Measurements from ENCODE around the gene TWIST1.
A peak's percentile ranks its signal among the peaks of the same experiment; 100 is the strongest.

The TWIST1 gene

DNA sequence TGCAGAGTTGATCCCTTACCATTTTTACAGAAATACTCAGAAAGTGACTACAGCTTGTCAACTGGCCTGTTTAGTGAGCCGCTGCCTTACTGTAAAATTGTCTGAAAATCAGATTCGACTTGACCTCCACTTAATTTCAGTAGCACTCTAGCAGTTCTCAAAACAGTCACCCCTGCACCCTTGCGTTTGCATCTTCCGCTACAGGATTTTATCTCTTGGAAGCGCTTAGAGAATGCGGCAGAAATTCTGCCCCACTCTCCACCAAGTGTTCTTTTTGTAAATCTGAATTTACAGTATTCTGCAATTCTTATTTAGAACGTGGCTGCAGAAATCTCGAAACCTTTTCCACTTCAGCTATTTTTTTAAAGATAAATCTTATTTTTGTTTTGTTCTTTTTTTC, 1.9 kb upstream of the TWIST1 start:
- DNase-seq (ENCODE audit: low spot score) = no peak
- no peak overlapping the region for H3K27ac ChIP-seq
- H3K4me3 ChIP-seq = no peak overlapping the region
- TF ChIP-seq, protein P1, sequence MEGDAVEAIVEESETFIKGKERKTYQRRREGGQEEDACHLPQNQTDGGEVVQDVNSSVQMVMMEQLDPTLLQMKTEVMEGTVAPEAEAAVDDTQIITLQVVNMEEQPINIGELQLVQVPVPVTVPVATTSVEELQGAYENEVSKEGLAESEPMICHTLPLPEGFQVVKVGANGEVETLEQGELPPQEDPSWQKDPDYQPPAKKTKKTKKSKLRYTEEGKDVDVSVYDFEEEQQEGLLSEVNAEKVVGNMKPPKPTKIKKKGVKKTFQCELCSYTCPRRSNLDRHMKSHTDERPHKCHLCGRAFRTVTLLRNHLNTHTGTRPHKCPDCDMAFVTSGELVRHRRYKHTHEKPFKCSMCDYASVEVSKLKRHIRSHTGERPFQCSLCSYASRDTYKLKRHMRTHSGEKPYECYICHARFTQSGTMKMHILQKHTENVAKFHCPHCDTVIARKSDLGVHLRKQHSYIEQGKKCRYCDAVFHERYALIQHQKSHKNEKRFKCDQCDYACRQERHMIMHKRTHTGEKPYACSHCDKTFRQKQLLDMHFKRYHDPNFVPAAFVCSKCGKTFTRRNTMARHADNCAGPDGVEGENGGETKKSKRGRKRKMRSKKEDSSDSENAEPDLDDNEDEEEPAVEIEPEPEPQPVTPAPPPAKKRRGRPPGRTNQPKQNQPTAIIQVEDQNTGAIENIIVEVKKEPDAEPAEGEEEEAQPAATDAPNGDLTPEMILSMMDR (IDR thresholded peaks at IDR 0.05) = no peak

DNA sequence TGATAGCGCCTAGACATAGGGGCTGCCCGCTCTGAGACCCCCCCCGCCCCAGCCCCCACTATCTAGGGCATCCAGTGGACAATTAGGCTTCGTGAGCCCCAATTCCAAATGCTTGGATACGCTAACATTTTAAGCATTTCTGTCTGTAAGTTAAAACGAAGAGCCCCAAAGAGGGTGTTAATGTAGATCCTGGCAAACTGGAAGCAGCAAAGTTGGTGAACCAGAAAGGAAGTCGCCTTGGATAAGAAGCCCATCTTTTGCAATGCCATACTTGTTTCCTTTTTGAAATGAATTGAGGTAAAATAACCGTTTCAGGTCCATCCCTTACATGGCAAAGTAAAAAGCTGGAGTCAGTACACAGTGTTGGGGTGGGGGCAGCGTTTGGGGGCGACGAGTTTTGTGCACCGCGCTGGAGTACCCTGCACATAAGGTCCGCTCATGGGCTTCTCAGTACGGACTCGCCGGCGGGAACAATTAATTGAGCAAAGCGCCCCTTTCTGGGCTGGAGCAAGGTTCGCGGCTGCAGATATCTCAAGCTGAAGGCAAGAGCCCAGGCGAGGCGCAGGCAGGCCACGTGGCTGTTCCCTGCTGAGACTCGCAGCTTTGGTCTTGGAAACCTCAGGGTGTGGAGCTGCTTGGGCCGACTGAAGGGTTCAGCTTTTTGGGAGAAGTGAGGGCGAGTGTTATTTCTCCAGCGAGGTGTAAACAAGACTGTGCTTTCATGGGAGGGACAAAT, 1.4 kb upstream of the TWIST1 start:
- H3K27ac ChIP-seq = peak overlapping the region in 1 of 2 donors; percentile 80
- TF ChIP-seq, protein P1 (IDR thresholded peaks at IDR 0.05) = no peak
- no peak for DNase-seq (ENCODE audit: low spot score)

DNA sequence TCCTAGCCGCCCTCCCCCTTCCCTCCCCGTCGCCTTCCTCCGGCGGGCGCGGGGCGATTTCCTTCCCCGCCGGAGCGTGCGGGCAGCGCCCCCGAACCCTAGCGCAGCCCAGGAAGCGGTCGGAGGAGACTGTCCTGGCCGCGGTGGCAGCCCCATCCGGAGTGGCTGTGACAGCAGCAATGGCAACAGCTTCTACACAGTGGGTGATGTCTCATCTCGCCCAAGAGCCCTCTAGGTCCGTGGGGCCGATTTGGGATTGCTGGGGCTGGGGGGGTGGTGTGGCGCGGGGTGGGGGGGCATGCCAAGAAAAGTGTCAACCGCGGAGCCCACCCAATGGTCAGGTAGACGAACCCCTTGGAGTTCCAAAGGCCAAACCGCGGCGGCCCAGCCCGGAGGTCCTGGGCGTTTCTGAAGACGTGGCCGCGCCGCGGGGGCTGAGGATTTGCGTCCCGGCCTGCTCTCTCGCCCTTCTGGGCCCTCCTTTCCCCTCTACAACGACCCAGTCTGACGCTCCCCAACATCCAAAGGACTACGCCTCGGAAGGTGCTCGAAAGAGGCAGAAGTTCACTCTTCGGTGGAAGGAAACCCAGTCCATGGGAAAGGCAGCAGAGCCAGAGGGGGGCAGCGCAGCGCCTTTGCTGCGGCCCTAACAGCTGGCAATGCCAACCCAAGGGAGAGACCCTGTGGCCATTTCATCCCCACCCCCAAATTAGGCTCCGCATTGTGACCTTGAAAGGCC, 603 bp upstream of the TWIST1 start:
- TF ChIP-seq, protein P1 (IDR thresholded peaks at IDR 0.05) = no peak
- Histone ChIP-seq H3K27ac (peak overlapping the region; percentile 49 to 80), H3K4me3 (peak overlapping the region; percentile 83)
- DNase-seq (ENCODE audit: low spot score) = no peak

More for the DNA sequence above, 1.4 kb upstream of the TWIST1 start:
- peak overlapping the region; percentile 83 for H3K4me3 ChIP-seq

- H3K27ac ChIP-seq = peak overlapping the region; percentile 51 to 80
- peak overlapping the region; percentile 83 for H3K4me3 ChIP-seq
- no peak for DNase-seq (ENCODE audit: low spot score)
- TF ChIP-seq, protein P1 (IDR thresholded peaks at IDR 0.05) = no peak
These were observed 1.0 kb downstream of the TWIST1 start for GRCh38 chr7:19116121-19117090.

GRCh38 chr7:19114551-19114855, 2.9 kb downstream of the TWIST1 start:
- TF ChIP-seq, protein P1 (IDR thresholded peaks at IDR 0.05) = no peak
- DNase-seq (ENCODE audit: low spot score) = no peak
- no peak overlapping the region for H3K27ac ChIP-seq
- peak overlapping the region; percentile 4 for H3K4me3 ChIP-seq

- DNase-seq (ENCODE audit: low spot score) = no peak
- H3K4me3 ChIP-seq = no peak overlapping the region
- no peak overlapping the region for H3K27ac ChIP-seq
- TF ChIP-seq, protein P1 (IDR thresholded peaks at IDR 0.05) = no peak
These were observed 3.4 kb downstream of the TWIST1 start for GRCh38 chr7:19113855-19114550.

Data from coronary artery (tissue), 2 donors.